ENCODE measurements around the gene SEMA3B.

The SEMA3B gene

GRCh38 chr3:50266017-50266416 is 2.9 kb upstream of the SEMA3B start:
- H3K4me3 ChIP-seq (ENCODE audit: low read depth, low read length) = no peak overlapping the region
- DNase-seq (ENCODE audit: low read depth) = no peak
- TF ChIP-seq CTCF (IDR thresholded peaks at IDR 0.05; ENCODE audit: insufficient read depth, low read depth, low read length, missing control alignments) = no peak

- no peak overlapping the region for H3K4me3 ChIP-seq (ENCODE audit: low read depth, low read length)
- no peak for DNase-seq (ENCODE audit: low read depth)
- no peak for TF ChIP-seq CTCF (IDR thresholded peaks at IDR 0.05; ENCODE audit: insufficient read depth, low read depth, low read length, missing control alignments)
Observed at GRCh38 chr3:50266836-50267235, 2.1 kb upstream of the SEMA3B start.

- DNase-seq (ENCODE audit: low read depth) = no peak
- TF ChIP-seq CTCF (IDR thresholded peaks at IDR 0.05; ENCODE audit: insufficient read depth, low read depth, low read length, missing control alignments) = no peak
- H3K4me3 ChIP-seq (ENCODE audit: low read depth, low read length) = no peak overlapping the region
Observed at GRCh38 chr3:50267280-50267913, 1.6 kb upstream of the SEMA3B start.

DNA sequence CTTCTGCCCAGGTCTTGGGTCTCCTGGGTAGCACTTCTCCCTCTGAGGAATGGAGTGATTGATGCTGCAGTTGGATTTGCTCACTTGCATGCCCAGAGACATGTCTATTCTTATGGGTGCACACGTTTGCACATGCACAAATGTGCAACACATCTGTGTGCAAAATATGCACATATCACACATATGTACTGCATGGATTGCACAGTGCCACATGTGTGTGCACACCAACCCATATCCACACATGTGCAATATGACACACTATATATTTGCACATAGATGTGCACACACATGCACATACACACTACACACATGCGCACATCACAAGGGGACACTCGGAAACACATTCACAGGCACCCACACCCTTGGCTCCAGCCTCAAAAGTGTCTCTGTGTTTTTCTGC is 671 bp upstream of the SEMA3B start:
- TF ChIP-seq CTCF (IDR thresholded peaks at IDR 0.05; ENCODE audit: insufficient read depth, low read depth, low read length, missing control alignments) = no peak
- H3K4me3 ChIP-seq (ENCODE audit: low read depth, low read length) = no peak overlapping the region
- no peak for DNase-seq (ENCODE audit: low read depth)

GRCh38 chr3:50269460-50269859 is 513 bp downstream of the SEMA3B start:
- TF ChIP-seq CTCF (IDR thresholded peaks at IDR 0.05; ENCODE audit: insufficient read depth, low read depth, low read length, missing control alignments) = no peak
- DNase-seq (ENCODE audit: low read depth) = no peak
- no peak overlapping the region for H3K4me3 ChIP-seq (ENCODE audit: low read depth, low read length)

DNA sequence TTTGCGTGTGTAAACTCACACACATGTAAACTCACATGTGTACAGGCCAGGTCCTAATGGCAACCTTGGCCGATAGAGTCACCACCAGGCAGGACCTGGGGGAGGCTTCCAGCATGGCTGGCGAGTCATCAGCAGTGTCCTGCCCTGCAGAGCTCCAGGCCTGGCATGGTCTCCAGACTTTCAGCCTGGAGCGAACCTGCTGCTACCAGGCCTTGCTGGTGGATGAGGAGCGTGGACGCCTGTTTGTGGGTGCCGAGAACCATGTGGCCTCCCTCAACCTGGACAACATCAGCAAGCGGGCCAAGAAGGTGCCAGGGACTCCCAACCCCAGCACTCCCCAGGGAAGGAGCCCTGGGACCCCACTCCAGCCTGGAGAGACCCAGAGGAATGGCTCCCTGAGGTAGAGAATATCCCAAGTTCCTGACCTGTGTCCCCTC is 1.0 kb downstream of the SEMA3B start:
- H3K4me3 ChIP-seq (ENCODE audit: low read depth, low read length) = no peak overlapping the region
- no peak for TF ChIP-seq CTCF (IDR thresholded peaks at IDR 0.05; ENCODE audit: insufficient read depth, low read depth, low read length, missing control alignments)
- DNase-seq (ENCODE audit: low read depth) = no peak

All from GM12865 (cell line).